GM12878 (cell line): ENCODE measurements around the gene POU2F1. TPM values are rescaled to one million over a fixed set of nuclear protein-coding genes. Genes with fewer than 3 reads are reported as not detected.

Source experiments
- BCL11A ChIP-seq: IDR thresholded peaks from 2 replicates; pipeline ENCODE4 v1.6.1; 2011; ENCODE audit warnings: low read depth, low read length
- CBX5 ChIP-seq: sonication (generic); IDR thresholded peaks from 2 replicates; pipeline ENCODE4 v1.6.1; 2016; ENCODE audit warnings: low read depth, moderate library complexity, mild to moderate bottlenecking, inconsistent platforms
- CHD4 ChIP-seq: fragments of 200-600 bp; sonication (generic); IDR thresholded peaks from 2 replicates; pipeline ENCODE4 v1.6.1; 2016; ENCODE audit warnings: mild to moderate bottlenecking
- ESRRA ChIP-seq: IDR thresholded peaks from 2 replicates; pipeline ENCODE4 v1.6.1; 2012; ENCODE audit warnings: mild to moderate bottlenecking, low read length, improper control_type of control experiment
- EZH2 ChIP-seq: IDR thresholded peaks from 2 replicates; pipeline ENCODE4 v1.6.1; 2012; ENCODE audit warnings: low read depth, mild to moderate bottlenecking, control low read depth, inconsistent platforms, low read length, borderline replicate concordance; ENCODE audit not compliant: control insufficient read depth
- FOXK2 ChIP-seq: fragments of 450-650 bp; IDR thresholded peaks from 2 replicates; pipeline ENCODE4 v1.6.1; 2017; ENCODE audit warnings: mild to moderate bottlenecking, moderate library complexity
- IRF4 ChIP-seq: IDR thresholded peaks from 2 replicates; pipeline ENCODE4 v1.6.1; 2011; ENCODE audit warnings: low read depth, low read length
- JUND ChIP-seq: IDR thresholded peaks from 2 replicates; pipeline ENCODE4 v1.6.1; 2012; ENCODE audit warnings: low read depth, mild to moderate bottlenecking, low read length, improper control_type of control experiment, moderate library complexity
- MEF2A ChIP-seq: IDR thresholded peaks from 2 replicates; pipeline ENCODE4 v1.6.1; 2011; ENCODE audit warnings: low read depth, mild to moderate bottlenecking, low read length, moderate library complexity; ENCODE audit not compliant: insufficient read depth
- MXI1 ChIP-seq: fragments of 150-350 bp; IDR thresholded peaks from 2 replicates; pipeline ENCODE4 v1.6.1; 2011; ENCODE audit warnings: low read depth, mild to moderate bottlenecking, inconsistent platforms, low read length, improper control_type of control experiment
- NR2F1 ChIP-seq: fragments of 450-650 bp; conservative IDR thresholded peaks from 2 replicates; pipeline ENCODE4 v1.6.1; 2017; ENCODE audit warnings: mild to moderate bottlenecking
- POLR2AphosphoS5 ChIP-seq: IDR thresholded peaks from 2 replicates; pipeline ENCODE4 v1.6.1; 2011; ENCODE audit warnings: mild to moderate bottlenecking, low read length, inconsistent platforms
- RAD21 ChIP-seq: IDR thresholded peaks from 2 replicates; pipeline ENCODE4 v1.6.1; 2011; ENCODE audit warnings: mild to moderate bottlenecking, low read depth, low read length, moderate library complexity; ENCODE audit not compliant: insufficient read depth
- RUNX3 ChIP-seq: IDR thresholded peaks from 2 replicates; pipeline ENCODE4 v1.6.1; 2012; ENCODE audit warnings: low read length, inconsistent platforms
- SRF ChIP-seq, 2 experiments: IDR thresholded peaks; 2 replicates each; pipeline ENCODE4 v1.6.1; 2011; ENCODE audit warnings: low read depth in 2 of 2, low read length in 2 of 2, mild to moderate bottlenecking in 1 of 2, moderate library complexity in 1 of 2
- TBL1XR1 ChIP-seq: IDR thresholded peaks from 2 replicates; pipeline ENCODE4 v1.6.1; 2012; ENCODE audit warnings: low read depth, low read length, improper control_type of control experiment
- YY1 ChIP-seq: IDR thresholded peaks from 2 replicates; pipeline ENCODE4 v1.6.1; 2011; ENCODE audit warnings: low read depth, mild to moderate bottlenecking, low read length
- ZNF207 ChIP-seq: fragments of 450-650 bp; IDR thresholded peaks from 2 replicates; pipeline ENCODE4 v1.6.1; 2014; ENCODE audit warnings: antibody characterized with exemption, mild to moderate bottlenecking, borderline replicate concordance
- ZSCAN29 ChIP-seq: fragments of 450-650 bp; IDR thresholded peaks from 2 replicates; pipeline ENCODE4 v1.6.1; 2017; ENCODE audit warnings: mild to moderate bottlenecking, moderate library complexity
- polyA plus RNA-seq, 11 experiments: library from polyadenylated mRNA; depleted of rRNA in 4 of 11; unstranded in 6 of 11; stranded (reverse) in 5 of 11; fragments of >200 nt; fragmentation: Nextera tagmentation in 4 of 11; fragmentation: Illumina TruSeq in 1 of 11; extraction: Ambion mirVana in 4 of 11; extraction: Trizol in 1 of 11; gene quantifications; 1 replicate in 1 of 11; 2 replicates in 10 of 11; pipeline versions ENCODE4 v1.2.1 to v1.2.3, GENCODE V29; 2011 to 2016; ENCODE audit warnings: inconsistent platforms in 2 of 11, missing spikeins in 2 of 11, low read depth in 1 of 11
- total RNA-seq, 4 experiments: library from RNA; depleted of rRNA in 3 of 4; stranded (reverse); fragments of >200 nt in 3 of 4; fragmentation: Illumina TruSeq in 1 of 4; extraction: Trizol in 1 of 4; gene quantifications; 2 replicates each; pipeline versions ENCODE4 v1.2.1 to v1.2.3, GENCODE V29; 2013 to 2021
- TF ChIP-seq, protein P1 (sequence below), 3 experiments: IDR thresholded peaks in 2 of 3; conservative IDR thresholded peaks in 1 of 3; 2 replicates each; pipeline ENCODE4 v1.5.1; 2011; ENCODE audit warnings: low read depth in 3 of 3, low read length in 3 of 3, mild to moderate bottlenecking in 3 of 3, control low read depth in 2 of 3, moderate library complexity in 2 of 3, inconsistent platforms in 1 of 3, mixed read lengths in 1 of 3; ENCODE audit not compliant: control insufficient read depth in 2 of 3, insufficient read depth in 1 of 3; ENCODE audit errors: extremely low read depth in 1 of 3
- TF ChIP-seq, protein P2 (sequence below): fragments of 450-650 bp; formaldehyde crosslinking; IDR thresholded peaks from 2 replicates; pipeline ENCODE4 v1.4.0; 2022; ENCODE audit warnings: mild to moderate bottlenecking, moderate library complexity

POU2F1 gene
- total and polyA plus RNA-seq, 10 of the 15 experiments (the other 5 are each of a cell fraction or from before 2014, with no cell fraction given): 2.5 to 21.7 (median 12.5) TPM

DNA sequence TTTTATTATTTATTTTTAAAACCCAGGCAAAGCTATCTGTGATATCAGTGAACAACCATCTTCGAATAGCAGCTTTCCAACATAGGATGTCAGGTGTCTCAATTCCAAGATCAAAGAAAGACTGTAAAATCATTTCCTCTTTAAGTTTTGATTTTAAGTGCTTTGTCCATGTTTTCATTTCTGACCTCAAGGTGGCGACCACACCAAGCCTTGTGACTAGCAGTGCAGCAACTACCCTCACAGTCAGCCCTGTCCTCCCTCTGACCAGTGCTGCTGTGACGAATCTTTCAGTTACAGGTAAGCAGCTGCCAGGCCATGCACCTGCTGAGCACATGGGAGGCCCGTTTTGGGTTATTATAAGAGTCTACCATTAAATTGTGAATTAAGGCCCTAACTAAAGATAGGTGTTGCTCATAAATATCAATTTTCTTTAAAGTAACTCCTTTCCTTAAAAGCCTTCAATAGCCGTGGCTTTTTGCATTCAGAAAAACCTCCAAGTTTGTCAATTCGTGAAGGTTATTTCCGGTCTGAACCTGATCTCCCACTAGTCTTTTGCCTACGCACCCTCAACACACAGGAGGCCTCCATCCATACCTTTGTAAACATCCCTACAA, 180.7 kb downstream of the POU2F1 start (continued):
- TF ChIP-seq EZH2 (no peak), CBX5 (no peak), MEF2A (no peak), SRF (IDR thresholded peaks at IDR 0.05; ENCODE audit: low read depth in 2 of 2, low read length in 2 of 2) (no peak), BCL11A (no peak), JUND (no peak), ESRRA (no peak), FOXK2 (no peak), POLR2AphosphoS5 (no peak), YY1 (0 out of 2 replicates have a peak, but pooled peaks have one; percentile 14), CHD4 (no peak), NR2F1 (no peak), RUNX3 (peak; percentile 20; the same call in 1 of the 2 replicates), ZSCAN29 (no peak), RAD21 (peak; percentile 73), IRF4 (no peak), TBL1XR1 (no peak), MXI1 (no peak), ZNF207 (no peak)
- TF ChIP-seq, protein P1, sequence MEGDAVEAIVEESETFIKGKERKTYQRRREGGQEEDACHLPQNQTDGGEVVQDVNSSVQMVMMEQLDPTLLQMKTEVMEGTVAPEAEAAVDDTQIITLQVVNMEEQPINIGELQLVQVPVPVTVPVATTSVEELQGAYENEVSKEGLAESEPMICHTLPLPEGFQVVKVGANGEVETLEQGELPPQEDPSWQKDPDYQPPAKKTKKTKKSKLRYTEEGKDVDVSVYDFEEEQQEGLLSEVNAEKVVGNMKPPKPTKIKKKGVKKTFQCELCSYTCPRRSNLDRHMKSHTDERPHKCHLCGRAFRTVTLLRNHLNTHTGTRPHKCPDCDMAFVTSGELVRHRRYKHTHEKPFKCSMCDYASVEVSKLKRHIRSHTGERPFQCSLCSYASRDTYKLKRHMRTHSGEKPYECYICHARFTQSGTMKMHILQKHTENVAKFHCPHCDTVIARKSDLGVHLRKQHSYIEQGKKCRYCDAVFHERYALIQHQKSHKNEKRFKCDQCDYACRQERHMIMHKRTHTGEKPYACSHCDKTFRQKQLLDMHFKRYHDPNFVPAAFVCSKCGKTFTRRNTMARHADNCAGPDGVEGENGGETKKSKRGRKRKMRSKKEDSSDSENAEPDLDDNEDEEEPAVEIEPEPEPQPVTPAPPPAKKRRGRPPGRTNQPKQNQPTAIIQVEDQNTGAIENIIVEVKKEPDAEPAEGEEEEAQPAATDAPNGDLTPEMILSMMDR (IDR thresholded peaks at IDR 0.05 in 2 of 3, conservative IDR thresholded peaks at IDR 0.05 in 1 of 3; ENCODE audit: control insufficient read depth in 2 of 3, extremely low read depth in 1 of 3, insufficient read depth in 1 of 3, low read depth in 3 of 3, low read length in 3 of 3): peak; percentile 45 to 76 (median 52); a peak in 5 of 6 replicates
- TF ChIP-seq, protein P2, sequence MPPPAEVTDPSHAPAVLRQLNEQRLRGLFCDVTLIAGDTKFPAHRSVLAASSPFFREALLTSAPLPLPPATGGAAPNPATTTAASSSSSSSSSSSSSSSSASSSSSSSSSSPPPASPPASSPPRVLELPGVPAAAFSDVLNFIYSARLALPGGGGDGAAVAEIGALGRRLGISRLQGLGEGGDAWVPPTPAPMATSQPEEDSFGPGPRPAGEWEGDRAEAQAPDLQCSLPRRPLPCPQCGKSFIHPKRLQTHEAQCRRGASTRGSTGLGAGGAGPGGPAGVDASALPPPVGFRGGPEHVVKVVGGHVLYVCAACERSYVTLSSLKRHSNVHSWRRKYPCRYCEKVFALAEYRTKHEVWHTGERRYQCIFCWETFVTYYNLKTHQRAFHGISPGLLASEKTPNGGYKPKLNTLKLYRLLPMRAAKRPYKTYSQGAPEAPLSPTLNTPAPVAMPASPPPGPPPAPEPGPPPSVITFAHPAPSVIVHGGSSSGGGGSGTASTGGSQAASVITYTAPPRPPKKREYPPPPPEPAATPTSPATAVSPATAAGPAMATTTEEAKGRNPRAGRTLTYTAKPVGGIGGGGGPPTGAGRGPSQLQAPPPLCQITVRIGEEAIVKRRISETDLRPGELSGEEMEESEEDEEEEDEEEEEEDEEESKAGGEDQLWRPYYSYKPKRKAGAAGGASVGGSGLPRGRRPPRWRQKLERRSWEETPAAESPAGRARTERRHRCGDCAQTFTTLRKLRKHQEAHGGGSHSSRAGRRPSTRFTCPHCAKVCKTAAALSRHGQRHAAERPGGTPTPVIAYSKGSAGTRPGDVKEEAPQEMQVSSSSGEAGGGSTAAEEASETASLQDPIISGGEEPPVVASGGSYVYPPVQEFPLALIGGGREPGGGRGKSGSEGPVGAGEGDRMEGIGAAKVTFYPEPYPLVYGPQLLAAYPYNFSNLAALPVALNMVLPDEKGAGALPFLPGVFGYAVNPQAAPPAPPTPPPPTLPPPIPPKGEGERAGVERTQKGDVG (CRISPR knock-in tag): no peak
- TF ChIP-seq, all 136 proteins: peak for 7
